ENCODE data around the gene ATP1A4.

DNA sequence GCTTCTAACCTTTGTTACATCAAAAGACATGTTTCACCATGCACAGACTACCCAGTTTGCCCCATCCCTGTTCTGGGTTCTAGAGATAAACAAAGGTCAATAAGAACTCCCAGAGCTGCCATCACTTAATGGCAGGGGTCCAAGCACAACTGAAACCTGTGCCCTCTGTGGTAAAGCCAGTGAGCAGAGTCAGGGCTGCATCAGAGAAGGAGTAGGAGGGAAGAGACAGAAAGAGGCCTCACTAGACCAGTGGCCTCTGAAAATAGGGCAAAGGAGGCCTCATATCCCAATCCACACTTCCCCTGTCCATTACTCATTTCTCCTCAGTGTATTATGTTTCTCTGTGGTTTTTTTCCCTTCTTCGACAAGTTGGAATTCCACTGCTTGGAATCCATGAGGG lies 25.7 kb upstream of the ATP1A4 start:
- TF ChIP-seq CTCF (IDR thresholded peaks at IDR 0.05 in 4 of 5, conservative IDR thresholded peaks at IDR 0.05 in 1 of 5) (no peak), POLR2A (IDR thresholded peaks at IDR 0.05) (no peak)

All from gastrocnemius medialis (tissue), 4 donors.